CD4-positive, alpha-beta T cell treated with Interleukin-4 for 1 hour (primary cell): ENCODE results near the gene KIAA0040.
"Not testable (repeated sequence)": the region's sequence is repeated elsewhere in the genome, so short reads cannot be mapped to it uniquely, and the experiment has no call there.

Experiments
- DNase-seq, 2 donors: peaks; one replicate each; pipeline ENCODE4 v3.0.0-alpha.2; 2020 to 2022

The KIAA0040 gene

DNA sequence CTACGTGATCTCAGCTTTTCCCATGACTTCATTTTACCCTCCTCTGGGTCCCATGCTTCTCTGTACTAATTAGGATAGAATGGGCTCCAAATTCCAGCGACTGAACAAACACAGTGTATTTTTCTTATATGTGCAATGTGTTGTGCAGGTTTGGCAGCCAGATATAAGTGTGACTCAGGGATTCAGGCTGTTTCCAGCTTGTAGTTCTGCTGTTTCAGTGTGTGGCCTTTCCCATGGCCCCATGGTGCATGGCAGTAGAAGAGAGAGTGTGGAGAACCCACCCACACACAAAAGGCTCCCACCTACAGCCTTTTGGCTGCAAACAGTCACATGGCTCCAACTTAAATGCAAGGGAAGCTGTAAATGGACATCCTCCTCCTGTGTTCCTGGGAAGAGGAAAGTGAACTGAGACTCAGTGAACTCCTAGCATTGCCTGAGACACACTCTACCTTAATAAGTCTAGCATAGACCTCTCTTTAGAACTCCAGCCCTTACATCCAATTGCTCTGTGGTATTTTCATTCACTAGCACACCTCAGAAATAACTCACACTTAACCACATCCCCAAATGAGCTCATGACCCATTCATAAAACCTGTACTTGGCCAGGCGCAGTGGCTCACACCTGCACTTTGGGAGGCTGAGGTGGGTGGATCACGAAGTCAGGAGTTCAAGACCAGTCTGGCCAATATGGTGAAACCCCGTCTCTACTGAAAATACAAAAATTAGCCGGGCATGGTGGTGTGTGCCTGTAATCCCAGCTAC, 58.7 kb downstream of the KIAA0040 start:
- no peak for DNase-seq

DNA sequence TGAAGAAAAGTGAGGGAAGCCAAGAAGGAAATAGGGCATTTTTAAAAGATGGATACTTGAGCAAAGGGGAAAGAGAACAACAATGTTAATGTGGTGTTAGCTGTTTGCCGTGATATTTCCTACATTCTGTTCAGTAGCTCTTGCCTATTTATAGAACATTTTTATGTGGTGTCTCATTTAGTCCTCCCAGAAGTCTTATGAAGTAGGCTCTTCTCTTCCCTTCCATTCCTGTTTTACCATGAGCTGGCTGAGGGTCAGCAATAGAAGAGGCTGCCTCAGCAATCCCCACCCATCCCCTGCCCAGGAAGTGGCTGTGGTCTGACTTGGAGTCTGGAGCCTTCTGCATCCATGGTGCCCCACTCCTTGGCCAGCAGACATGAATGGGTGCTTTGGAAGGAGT, 60.1 kb downstream of the KIAA0040 start:
- no peak for DNase-seq

DNA sequence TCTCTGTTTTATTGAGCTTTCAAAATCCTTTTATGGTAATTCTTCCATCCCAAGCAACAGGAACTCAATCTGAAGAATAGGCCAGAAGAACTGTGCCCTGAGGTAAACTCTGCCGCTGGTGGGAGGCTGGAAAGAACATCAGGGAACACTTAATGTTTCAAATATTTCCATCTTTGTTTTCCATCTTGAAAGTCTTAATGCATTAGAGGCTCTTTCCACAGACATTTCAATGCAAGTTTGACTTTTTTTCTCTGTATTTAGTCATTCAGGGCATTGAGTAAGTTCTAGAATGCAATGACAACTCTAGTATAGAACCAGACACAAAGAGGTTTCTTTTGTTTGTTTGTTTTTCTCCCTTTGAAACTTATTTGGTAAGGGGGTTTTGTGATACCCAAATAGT, 61.5 kb downstream of the KIAA0040 start:
- no peak for DNase-seq

DNA sequence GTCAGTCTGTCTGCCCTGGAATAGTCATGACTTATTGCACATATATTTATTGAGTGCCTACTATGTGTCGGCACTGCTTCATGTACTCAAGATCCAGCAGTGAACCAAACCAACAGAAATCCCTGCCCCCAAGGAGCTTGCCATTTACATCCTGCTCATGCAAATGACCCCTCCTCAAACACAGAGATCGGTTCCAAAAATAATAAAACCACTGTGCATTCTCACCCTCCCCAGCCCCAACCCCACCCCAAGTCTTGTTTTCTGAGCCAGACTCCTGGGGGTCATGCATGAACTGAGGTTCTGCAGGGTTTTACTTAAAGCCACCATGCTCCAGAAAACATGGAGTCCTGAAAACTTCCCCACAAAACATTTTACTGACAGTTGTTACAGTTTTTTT, 61.9 kb downstream of the KIAA0040 start:
- DNase-seq: no peak

DNA sequence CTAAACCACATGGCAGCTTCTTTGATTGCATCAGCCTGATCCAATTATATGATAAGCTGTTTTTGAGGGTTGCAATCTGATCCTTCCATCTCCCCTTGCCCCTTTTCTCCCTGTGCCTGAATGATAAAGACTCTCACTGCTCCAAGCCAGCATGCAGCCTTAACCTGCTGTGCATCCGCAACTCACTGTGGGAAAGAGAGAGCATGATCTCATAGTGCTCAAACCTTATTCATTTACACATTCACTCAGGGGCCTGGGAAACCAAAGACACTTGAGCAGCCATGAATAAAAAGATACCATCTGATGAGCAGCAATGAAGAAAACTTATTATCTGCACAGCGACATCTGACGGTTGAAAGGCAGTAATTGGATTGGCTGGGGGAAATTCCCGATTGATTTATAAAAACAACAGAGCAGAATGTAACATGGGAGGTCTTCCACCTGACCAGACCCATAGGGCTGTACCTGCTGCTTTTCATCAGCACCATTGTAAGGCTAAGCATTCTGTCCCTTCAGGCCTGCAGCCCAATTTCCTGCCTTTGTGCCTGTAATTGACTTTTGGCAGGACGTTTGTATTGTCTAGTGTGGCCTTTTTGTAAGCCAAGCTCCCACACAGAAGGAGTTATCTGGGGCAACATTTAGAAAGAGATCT, 62.5 kb downstream of the KIAA0040 start:
- DNase-seq: no peak

DNA sequence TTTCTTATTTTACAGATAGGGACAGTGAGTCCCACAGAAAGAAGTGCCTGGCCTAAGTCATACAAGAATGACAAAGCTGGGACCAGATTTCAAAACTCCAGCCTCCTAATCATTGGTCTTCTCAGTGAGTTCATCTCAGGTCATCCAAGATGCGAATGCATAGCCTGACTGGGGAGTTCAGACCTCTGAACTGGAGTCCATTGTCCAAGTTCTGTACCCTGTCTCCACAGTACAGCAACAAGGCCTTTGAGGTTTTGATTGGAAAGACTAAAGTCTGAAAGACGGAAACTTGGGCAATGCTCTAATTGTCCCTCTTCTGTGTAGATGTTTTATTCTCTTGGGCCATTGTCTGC, 63.0 kb downstream of the KIAA0040 start:
- DNase-seq: no peak

DNA sequence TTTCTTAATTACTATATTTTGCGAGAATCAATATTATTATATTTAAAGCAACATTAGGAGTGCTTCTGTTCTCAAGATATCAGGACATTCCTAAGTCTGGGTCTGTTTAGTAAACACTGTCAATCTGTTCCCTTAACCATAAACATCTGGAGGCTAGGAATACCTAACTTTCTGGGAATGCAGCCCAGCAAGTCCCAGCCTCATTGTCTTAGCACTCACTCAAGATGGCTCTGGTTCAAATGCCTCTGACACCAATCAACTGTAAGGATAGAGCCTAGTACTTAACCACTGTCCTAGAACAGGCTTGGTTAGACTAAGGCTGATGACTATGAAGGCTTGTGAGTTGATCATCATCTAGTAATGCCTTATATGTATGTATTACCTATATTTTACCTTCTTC, 63.4 kb downstream of the KIAA0040 start:
- no peak for DNase-seq

DNA sequence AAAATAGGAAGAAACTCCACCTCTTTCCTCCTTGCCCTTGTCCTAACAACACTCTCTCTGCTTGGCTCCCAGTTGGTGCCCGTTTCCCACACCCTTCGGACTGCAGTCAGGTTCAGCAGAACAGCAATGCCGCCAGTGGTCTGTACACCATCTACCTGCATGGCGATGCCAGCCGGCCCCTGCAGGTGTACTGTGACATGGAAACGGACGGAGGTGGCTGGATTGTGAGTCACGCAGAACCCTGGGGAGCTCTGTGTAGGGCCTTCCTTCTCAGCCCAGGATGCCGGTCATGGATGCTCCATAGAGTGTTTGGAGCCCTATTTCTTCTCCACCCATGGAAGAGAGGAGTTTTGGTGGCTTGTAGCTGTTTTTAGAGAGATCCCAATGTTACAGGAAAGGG, 64.1 kb downstream of the KIAA0040 start:
- no peak for DNase-seq

DNA sequence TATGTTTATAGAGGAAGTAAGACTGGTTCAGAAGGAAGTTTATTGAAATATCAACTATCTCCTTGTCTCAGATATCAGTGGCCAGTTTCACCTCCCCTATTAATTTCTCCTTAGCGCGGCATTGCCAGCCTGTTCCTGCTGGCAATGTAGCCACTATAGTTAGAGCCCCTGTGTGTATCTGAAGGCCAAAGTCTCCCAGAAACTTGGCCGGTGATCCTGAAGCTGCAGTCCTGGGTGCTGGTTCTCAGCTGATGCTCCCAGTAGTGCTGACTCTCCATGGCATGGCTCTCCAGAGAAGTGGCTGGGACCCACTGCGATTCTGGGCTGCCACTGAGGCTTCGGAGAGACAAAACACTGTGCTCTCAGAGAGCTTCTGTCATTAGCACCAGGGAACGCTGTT, 65.0 kb downstream of the KIAA0040 start:
- no peak for DNase-seq

DNA sequence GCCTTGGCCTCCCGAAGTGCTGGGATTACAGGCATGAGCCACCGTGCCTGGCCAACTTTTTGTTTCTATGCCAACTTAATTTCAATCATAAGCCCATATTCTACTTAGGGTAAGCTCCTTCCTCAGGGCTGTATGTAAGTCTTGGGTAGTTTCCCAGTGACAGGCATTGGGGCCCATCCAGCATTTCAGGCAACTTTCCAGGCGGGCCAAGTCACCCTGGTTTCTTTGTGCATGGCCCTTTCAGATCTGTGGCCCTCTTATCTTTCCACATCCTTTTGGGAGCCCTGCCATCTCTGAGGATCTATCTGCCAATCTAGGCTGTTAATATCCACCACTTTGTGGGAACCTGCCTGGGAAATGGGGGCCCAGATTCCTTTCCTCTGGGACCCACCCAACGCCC, 66.2 kb downstream of the KIAA0040 start:
- DNase-seq: no peak

DNA sequence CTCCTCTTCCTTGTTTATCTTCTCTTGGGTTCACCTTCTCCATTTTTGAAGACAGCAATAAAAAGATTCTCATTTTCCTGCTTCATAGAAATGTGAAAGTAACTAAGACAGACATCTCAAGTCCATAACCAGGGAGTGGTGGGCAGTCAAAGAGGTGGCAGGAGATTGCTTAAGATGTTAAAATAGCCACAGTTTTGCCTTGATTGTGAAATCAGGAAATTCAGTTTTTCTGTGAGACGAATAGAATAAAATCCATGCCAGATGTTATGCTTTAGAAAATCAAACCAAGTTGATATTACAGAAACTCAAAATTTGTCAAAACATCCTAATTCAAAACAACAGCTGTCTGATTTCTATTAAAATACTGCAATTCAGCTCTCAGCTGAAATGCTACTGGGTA, 67.7 kb downstream of the KIAA0040 start:
- no peak for DNase-seq

DNA sequence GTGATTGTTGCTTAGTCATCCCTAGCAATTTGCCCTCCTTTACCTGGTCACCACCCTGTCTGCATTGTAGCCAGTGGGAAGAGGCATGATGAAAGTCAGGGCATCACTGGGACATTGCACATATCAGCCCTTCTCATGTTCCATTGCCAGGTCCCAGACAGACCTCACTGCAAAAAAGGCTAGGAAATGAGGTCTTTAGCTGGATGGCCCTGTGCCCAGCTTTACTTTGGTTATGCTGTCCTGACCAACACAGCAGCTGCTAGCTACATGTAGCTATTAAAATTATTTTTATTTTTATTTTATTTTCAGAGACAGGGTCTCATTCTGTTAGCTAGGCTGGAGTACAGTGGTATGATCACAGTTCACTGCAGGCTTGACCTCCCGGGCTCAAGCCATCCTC, 72.1 kb downstream of the KIAA0040 start:
- no peak for DNase-seq

DNA sequence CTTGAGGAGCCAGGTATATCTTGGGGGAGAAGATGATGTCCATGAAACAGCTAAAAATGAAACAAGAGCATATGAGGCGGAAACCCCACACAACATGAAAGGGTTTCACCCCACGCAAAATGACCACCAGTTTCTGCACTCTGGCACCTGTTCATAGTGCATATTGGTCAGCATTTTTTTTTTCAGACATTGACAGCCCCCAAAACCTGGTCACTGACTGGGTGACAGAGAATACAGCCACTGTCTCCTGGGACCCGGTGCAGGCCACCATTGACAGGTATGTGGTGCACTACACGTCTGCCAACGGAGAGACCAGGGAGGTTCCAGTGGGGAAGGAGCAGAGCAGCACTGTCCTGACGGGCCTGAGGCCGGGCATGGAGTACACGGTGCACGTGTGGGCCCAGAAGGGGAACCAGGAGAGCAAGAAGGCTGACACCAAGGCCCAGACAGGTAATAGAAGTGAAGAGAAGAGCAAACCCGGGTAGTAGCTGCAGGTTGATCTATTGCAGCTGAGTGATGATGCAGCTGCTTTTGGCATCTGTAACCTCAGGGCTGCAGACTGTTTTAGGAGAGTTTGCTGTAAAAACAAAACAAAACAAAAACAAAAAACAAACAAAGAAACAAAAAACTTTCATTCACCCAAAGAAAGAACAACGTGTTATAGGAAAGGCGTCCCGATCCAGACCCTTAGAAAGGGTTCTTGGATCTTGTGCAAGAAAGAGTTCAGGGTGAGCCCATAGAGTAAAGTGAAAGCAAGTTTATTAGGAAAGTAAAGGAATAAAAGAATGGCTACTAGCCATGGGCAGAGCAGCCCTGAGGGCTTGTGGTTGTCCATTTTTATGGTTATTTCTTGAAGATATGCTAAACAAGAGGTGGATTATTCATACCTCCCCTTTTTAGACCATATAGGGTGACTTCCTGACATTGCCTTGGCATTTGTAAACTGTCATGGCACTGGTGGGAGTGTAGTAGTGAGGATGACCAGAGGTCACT, 73.9 kb downstream of the KIAA0040 start:
- DNase-seq: no peak

DNA sequence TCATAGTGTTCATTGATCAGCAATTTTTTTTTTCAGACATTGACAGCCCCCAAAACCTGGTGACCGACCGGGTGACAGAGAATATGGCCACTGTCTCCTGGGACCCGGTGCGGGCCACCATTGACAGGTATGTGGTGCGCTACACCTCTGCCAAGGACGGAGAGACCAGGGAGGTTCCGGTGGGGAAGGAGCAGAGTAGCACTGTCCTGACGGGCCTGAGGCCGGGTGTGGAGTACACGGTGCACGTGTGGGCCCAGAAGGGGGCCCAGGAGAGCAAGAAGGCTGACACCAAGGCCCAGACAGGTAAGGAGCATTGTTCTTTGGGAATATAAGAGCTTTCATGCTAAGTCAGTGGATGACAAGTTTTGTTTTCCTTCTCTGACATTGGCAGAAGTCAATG, 75.7 kb downstream of the KIAA0040 start:
- no peak for DNase-seq

DNA sequence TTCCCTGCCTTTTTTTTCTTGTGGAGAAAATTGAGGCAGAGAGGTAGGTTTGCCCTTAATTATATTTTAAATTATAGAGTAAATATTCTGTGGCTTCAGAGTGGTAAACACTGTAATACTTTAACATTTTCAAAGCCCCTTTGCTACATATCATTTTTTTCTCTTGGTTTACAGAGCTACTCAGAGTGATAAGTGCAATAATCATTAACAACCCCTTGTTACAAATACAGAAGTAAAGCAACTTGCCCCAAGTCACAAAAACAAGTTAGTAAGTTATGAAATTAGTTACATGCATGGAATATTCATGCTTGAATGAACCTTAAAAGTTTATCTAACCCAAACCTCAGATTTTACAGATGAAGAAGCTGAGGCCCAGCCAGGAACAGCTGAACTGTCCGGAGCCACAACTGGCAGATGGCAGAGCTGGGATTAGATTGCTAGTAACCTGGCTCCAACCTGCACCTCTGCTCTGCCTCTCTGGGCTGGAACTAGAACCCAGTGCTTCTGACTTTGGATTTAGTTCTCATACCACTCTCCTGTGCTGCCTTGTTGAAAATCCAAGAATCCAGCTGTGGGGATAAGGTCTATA, 76.3 kb downstream of the KIAA0040 start:
- no peak for DNase-seq

DNA sequence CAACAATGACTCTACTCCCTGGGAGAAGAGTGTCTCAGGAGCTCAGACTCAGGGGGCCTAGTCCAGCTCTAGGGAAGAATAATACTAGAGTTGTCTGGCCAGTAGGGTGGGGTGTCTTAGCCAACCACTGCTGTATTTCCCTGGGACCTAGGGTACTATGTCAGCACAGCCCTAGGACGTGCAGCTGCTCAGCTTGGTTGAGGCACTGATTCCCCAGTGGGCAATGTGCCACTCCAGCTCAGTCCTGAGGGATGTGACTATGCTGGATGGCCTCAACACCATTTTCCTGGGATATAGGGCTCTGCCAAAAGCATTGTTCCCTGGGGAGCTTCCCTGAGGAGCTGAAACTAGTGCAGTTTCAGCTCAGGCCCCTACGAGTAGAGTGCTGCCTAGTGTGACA, 77.6 kb downstream of the KIAA0040 start:
- no peak for DNase-seq

DNA sequence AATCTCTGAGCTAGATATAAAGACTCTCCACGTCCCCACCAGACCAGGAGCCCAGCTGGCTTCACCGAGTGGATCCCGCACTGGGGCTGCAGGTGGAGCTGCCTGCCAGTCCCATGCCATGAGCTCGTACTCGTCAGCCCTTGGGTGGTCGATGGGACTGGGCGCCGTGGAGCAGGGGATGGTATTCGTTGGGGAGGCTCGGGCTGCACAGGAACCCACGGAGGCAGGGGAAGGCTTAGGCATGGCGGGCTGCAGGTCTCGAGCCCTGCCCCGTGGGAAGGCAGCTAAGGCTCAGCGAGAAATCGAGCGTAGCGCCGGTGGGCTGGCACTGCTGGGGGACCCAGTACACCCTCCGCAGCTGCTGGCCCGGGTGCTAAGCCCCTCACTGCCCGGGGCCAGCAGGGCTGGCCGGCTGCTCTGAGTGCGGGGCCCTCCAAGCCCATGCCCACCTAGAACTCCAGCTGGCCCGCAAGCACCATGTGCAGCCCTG, 84.2 kb downstream of the KIAA0040 start:
- not testable (repeated sequence) for DNase-seq
